ENCODE data around the gene ANKRD31. TPM values are rescaled to one million over a fixed set of nuclear protein-coding genes. Genes with fewer than 3 reads are reported as not detected.
A peak's percentile ranks its signal among the peaks of the same experiment; 100 is the strongest.
"Not testable (repeated sequence)": the region's sequence is repeated elsewhere in the genome, so short reads cannot be mapped to it uniquely, and the experiment has no call there.

Gene ANKRD31
- total RNA-seq, 1 donor from 2014 or later: 0.07 TPM

DNA sequence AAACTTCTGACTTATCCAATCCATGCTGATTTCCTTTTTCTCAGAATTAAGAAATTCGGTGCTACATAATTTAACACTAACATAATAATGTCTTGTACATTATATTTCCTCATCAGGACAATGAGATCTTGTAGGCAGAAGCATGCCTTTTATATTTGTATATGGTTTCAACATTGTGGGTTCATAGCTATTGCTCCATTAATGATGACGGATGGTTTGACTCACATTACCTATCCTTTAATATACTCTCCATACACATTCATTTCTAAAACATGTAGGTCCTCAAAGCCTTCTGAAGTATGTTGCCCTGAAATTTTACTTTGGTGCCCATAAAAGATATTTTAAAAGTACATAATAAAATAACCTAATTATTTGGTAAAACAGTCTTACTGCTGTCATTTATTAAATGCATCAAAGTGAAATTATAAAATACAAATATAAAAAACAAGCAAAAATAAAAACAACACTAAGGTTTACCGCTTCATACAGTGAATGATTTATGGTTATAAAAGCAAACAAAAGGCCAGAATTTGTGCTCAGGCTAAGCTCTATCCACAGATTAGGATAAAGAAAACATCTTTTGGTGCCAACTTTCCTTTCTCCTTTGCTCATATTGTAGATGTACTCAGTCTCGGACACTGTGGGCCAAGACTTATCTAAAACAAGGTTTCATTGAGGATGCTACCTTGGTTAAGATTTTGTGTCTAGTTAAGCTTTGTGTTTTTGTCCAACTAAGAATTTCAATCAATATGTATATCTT lies 123.1 kb downstream of the ANKRD31 start:
- no peaks in the 10 kb centered on the region for H3K79me2 ChIP-seq (ENCODE audit: insufficient read depth, low read length)
- H3K4me2 ChIP-seq (ENCODE audit: low read length): no peak overlapping the region
- H3K27ac ChIP-seq (ENCODE audit: low read depth, low read length): no peak overlapping the region
- Mint-ChIP-seq H3K4me1 (ENCODE audit: low read depth, unreplicated experiment) (no peaks in the 10 kb centered on the region), H3K4me3 (ENCODE audit: unreplicated experiment) (no peak overlapping the region), H3K36me3 (ENCODE audit: low read depth, unreplicated experiment) (no peaks in the 10 kb centered on the region), H3K27me3 (ENCODE audit: low read depth, unreplicated experiment) (no peaks in the 10 kb centered on the region), H3K9me3 (ENCODE audit: unreplicated experiment) (no peaks in the 10 kb centered on the region), H3K27ac (ENCODE audit: unreplicated experiment) (peak overlapping the region; percentile 18)
- H3K9me3 ChIP-seq (ENCODE audit: insufficient read depth, low read depth, low read length): no peaks in the 10 kb centered on the region
- H3K36me3 ChIP-seq (ENCODE audit: insufficient read depth, low read length): no peaks in the 10 kb centered on the region
- no peak for DNase-seq (ENCODE audit: low read depth)
- H3K4me3 ChIP-seq (ENCODE audit: insufficient read depth, low read depth, low read length): no peak overlapping the region
- no peaks in the 10 kb centered on the region for H3K27me3 ChIP-seq (ENCODE audit: insufficient read depth, low read length)
- FAIRE-seq: no peak
- H3K9ac ChIP-seq (ENCODE audit: low read length): no peak overlapping the region
- H2AFZ ChIP-seq (ENCODE audit: low read depth, low read length): no peak overlapping the region
- no peaks in the 10 kb centered on the region for H3K4me1 ChIP-seq (ENCODE audit: insufficient read depth, low read length)
- no peaks in the 10 kb centered on the region for H4K20me1 ChIP-seq (ENCODE audit: insufficient read depth, low read length)
- TF ChIP-seq, protein P1, sequence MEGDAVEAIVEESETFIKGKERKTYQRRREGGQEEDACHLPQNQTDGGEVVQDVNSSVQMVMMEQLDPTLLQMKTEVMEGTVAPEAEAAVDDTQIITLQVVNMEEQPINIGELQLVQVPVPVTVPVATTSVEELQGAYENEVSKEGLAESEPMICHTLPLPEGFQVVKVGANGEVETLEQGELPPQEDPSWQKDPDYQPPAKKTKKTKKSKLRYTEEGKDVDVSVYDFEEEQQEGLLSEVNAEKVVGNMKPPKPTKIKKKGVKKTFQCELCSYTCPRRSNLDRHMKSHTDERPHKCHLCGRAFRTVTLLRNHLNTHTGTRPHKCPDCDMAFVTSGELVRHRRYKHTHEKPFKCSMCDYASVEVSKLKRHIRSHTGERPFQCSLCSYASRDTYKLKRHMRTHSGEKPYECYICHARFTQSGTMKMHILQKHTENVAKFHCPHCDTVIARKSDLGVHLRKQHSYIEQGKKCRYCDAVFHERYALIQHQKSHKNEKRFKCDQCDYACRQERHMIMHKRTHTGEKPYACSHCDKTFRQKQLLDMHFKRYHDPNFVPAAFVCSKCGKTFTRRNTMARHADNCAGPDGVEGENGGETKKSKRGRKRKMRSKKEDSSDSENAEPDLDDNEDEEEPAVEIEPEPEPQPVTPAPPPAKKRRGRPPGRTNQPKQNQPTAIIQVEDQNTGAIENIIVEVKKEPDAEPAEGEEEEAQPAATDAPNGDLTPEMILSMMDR (IDR thresholded peaks at IDR 0.05; ENCODE audit: insufficient read depth, low read depth, low read length): no peak
- no peak for TF ChIP-seq EZH2 (IDR thresholded peaks at IDR 0.05; ENCODE audit: insufficient read depth, low read length)

DNA sequence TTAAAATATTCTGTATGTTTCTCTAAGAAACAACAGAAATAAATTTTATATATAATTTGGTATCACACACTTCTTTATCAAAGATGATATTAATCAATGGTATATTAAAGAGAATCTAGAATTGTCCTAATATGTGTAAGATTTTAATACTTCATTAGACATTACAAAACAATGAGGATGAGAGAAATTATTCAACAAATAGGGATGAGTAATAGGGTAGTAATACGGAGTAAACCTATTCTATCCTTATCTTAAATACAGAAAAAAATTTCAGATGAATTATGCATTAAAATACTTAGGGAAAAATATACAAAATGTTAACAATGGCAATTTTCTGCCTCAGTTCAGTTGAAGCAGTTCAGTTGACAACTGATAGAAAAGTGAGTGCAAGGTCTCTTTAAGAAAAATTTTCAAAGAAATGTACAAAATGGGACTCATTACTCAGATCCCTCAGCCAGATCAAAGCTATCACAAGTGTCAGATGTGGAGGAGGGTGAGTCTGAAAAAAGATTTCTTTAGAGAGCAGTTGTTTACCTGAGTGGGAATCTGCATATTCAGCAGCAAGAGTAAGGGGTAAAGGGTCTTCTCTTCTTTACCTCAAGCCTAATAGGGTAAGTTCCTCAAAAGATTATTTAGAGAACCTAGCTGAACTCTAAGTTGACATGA lies 127.6 kb downstream of the ANKRD31 start:
- H4K20me1 ChIP-seq (ENCODE audit: insufficient read depth, low read length): no peaks in the 10 kb centered on the region
- no peak overlapping the region for H3K27ac ChIP-seq (ENCODE audit: low read depth, low read length)
- no peak overlapping the region for H3K9ac ChIP-seq (ENCODE audit: low read length)
- Mint-ChIP-seq H3K27me3 (ENCODE audit: low read depth, unreplicated experiment) (no peaks in the 10 kb centered on the region), H3K9me3 (ENCODE audit: unreplicated experiment) (no peaks in the 10 kb centered on the region), H3K36me3 (ENCODE audit: low read depth, unreplicated experiment) (no peaks in the 10 kb centered on the region), H3K4me1 (ENCODE audit: low read depth, unreplicated experiment) (no peaks in the 10 kb centered on the region), H3K27ac (ENCODE audit: unreplicated experiment) (no peak overlapping the region), H3K4me3 (ENCODE audit: unreplicated experiment) (no peak overlapping the region)
- TF ChIP-seq EZH2 (IDR thresholded peaks at IDR 0.05; ENCODE audit: insufficient read depth, low read length): no peak
- TF ChIP-seq, protein P1 (IDR thresholded peaks at IDR 0.05; ENCODE audit: insufficient read depth, low read depth, low read length): no peak
- H3K4me3 ChIP-seq (ENCODE audit: insufficient read depth, low read depth, low read length): no peak overlapping the region
- no peak for FAIRE-seq
- H3K27me3 ChIP-seq (ENCODE audit: insufficient read depth, low read length): no peaks in the 10 kb centered on the region
- no peaks in the 10 kb centered on the region for H3K36me3 ChIP-seq (ENCODE audit: insufficient read depth, low read length)
- DNase-seq (ENCODE audit: low read depth): no peak
- H3K4me1 ChIP-seq (ENCODE audit: insufficient read depth, low read length): no peaks in the 10 kb centered on the region
- H3K4me2 ChIP-seq (ENCODE audit: low read length): no peak overlapping the region
- H2AFZ ChIP-seq (ENCODE audit: low read depth, low read length): no peak overlapping the region
- H3K79me2 ChIP-seq (ENCODE audit: insufficient read depth, low read length): no peaks in the 10 kb centered on the region
- H3K9me3 ChIP-seq (ENCODE audit: insufficient read depth, low read depth, low read length): no peaks in the 10 kb centered on the region

DNA sequence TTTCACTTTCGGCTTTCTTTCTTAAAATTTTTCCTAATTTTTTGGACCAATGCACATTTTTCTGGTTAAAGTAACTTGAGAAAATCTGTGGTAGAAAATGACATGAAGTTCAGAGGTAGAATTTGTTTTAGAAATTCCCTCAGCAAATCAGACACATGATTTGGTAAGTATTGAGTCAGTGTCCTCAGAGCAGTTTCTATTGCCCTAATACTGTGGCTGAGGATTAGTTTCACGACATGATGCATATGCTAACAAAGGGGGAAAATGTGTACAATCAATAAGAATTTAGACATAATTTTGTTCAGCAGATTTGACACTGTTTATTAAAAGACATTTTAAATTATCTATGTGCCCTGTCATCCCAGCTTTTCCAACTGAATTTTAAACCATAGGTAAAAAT lies 128.2 kb downstream of the ANKRD31 start:
- no peaks in the 10 kb centered on the region for H3K27me3 Mint-ChIP-seq (ENCODE audit: low read depth, unreplicated experiment)
- Histone ChIP-seq H3K4me2 (ENCODE audit: low read length) (no peak overlapping the region), H3K9ac (ENCODE audit: low read length) (no peak overlapping the region), H3K27ac (ENCODE audit: low read depth, low read length) (no peak overlapping the region), H2AFZ (ENCODE audit: low read depth, low read length) (no peak overlapping the region), H3K4me1 (ENCODE audit: insufficient read depth, low read length) (no peaks in the 10 kb centered on the region), H3K9me3 (ENCODE audit: insufficient read depth, low read depth, low read length) (no peaks in the 10 kb centered on the region), H3K4me3 (ENCODE audit: insufficient read depth, low read depth, low read length) (no peak overlapping the region), H4K20me1 (ENCODE audit: insufficient read depth, low read length) (no peaks in the 10 kb centered on the region), H3K36me3 (ENCODE audit: insufficient read depth, low read length) (no peaks in the 10 kb centered on the region), H3K27me3 (ENCODE audit: insufficient read depth, low read length) (no peaks in the 10 kb centered on the region), H3K79me2 (ENCODE audit: insufficient read depth, low read length) (no peaks in the 10 kb centered on the region)
- no peak overlapping the region for H3K4me3 Mint-ChIP-seq (ENCODE audit: unreplicated experiment)
- no peaks in the 10 kb centered on the region for H3K4me1 Mint-ChIP-seq (ENCODE audit: low read depth, unreplicated experiment)
- H3K36me3 Mint-ChIP-seq (ENCODE audit: low read depth, unreplicated experiment): no peaks in the 10 kb centered on the region
- H3K9me3 Mint-ChIP-seq (ENCODE audit: unreplicated experiment): no peaks in the 10 kb centered on the region
- TF ChIP-seq, protein P1 (IDR thresholded peaks at IDR 0.05; ENCODE audit: insufficient read depth, low read depth, low read length): no peak
- no peak for TF ChIP-seq EZH2 (IDR thresholded peaks at IDR 0.05; ENCODE audit: insufficient read depth, low read length)
- DNase-seq (ENCODE audit: low read depth): no peak
- FAIRE-seq: no peak
- H3K27ac Mint-ChIP-seq (ENCODE audit: unreplicated experiment): no peak overlapping the region

DNA sequence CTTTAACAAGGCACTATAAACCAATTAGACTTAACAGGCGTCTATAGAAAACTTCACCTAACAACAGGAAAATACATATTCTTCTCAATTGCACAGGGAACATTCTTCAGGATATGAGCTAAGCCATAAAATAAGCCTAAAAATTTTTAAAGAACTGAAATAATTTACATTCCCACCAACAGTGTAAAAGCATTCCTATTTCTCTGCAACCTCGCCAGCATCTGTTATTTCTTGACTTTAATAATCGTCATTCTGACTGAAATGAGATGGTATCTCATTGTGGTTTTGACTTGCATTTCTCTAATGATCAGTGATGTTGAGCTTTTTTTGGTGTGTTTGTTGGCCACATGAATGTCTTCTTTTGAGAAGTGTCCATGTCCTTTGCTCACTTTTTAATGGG lies 140.7 kb downstream of the ANKRD31 start:
- H2AFZ ChIP-seq (ENCODE audit: low read depth, low read length); FAIRE-seq; H3K9me3 ChIP-seq (ENCODE audit: insufficient read depth, low read depth, low read length); H3K4me1 ChIP-seq (ENCODE audit: insufficient read depth, low read length); H3K36me3 ChIP-seq (ENCODE audit: insufficient read depth, low read length); H3K79me2 ChIP-seq (ENCODE audit: insufficient read depth, low read length); H3K27ac ChIP-seq (ENCODE audit: low read depth, low read length); H3K27me3 Mint-ChIP-seq (ENCODE audit: low read depth, unreplicated experiment); H3K4me3 Mint-ChIP-seq (ENCODE audit: unreplicated experiment); H3K27ac Mint-ChIP-seq (ENCODE audit: unreplicated experiment); H3K36me3 Mint-ChIP-seq (ENCODE audit: low read depth, unreplicated experiment); H3K4me2 ChIP-seq (ENCODE audit: low read length); H3K4me3 ChIP-seq (ENCODE audit: insufficient read depth, low read depth, low read length); H3K4me1 Mint-ChIP-seq (ENCODE audit: low read depth, unreplicated experiment); H4K20me1 ChIP-seq (ENCODE audit: insufficient read depth, low read length); H3K27me3 ChIP-seq (ENCODE audit: insufficient read depth, low read length); H3K9ac ChIP-seq (ENCODE audit: low read length); H3K9me3 Mint-ChIP-seq (ENCODE audit: unreplicated experiment); DNase-seq (ENCODE audit: low read depth): not testable (repeated sequence)

All from astrocyte (in vitro differentiated cells and primary cell).